Astrocyte (in vitro differentiated cells and primary cell): Measurements from ENCODE around the gene SLIT3. TPM values are rescaled to one million over a fixed set of nuclear protein-coding genes. Genes with fewer than 3 reads are reported as not detected.

Experiments used
- DNase-seq: peaks from one replicate; pipeline ENCODE4 v3.0.0-alpha.2; 2010; ENCODE audit warnings: low read depth
- FAIRE-seq: peaks from 2 replicates; lab custom pipeline; 2011; peaks lifted over from hg19 to GRCh38; lab: Jason Lieb, UNC
- H2AFZ ChIP-seq: 2 replicates; pipeline ENCODE4 v1.6.0; 2012; ENCODE audit warnings: low read depth, low read length, inconsistent platforms
- H3K27ac ChIP-seq: 2 replicates; pipeline ENCODE4 v1.5.1; 2011; ENCODE audit warnings: low read depth, low read length, inconsistent platforms
- H3K27me3 ChIP-seq: 2 replicates; pipeline ENCODE4 v1.6.0; 2011; ENCODE audit warnings: low read length, inconsistent platforms; ENCODE audit not compliant: insufficient read depth
- H3K36me3 ChIP-seq: 2 replicates; pipeline ENCODE4 v1.5.1; 2011; ENCODE audit warnings: low read length, inconsistent platforms; ENCODE audit not compliant: insufficient read depth
- H3K4me1 ChIP-seq: 2 replicates; pipeline ENCODE4 v1.5.1; 2011; ENCODE audit warnings: low read length, inconsistent platforms; ENCODE audit not compliant: insufficient read depth
- H3K4me2 ChIP-seq: 2 replicates; pipeline ENCODE4 v1.6.0; 2012; ENCODE audit warnings: low read length, inconsistent platforms
- H3K4me3 ChIP-seq: 2 replicates; pipeline ENCODE4 v1.5.1; 2011; ENCODE audit warnings: low read depth, mild to moderate bottlenecking, low read length, inconsistent platforms; ENCODE audit not compliant: insufficient read depth
- H3K79me2 ChIP-seq: 2 replicates; pipeline ENCODE4 v1.6.0; 2012; ENCODE audit warnings: mild to moderate bottlenecking, low read length, inconsistent platforms; ENCODE audit not compliant: insufficient read depth
- H3K9ac ChIP-seq: 2 replicates; pipeline ENCODE4 v1.6.0; 2012; ENCODE audit warnings: mild to moderate bottlenecking, low read length, inconsistent platforms
- H3K9me3 ChIP-seq: 2 replicates; pipeline ENCODE4 v1.5.1; 2012; ENCODE audit warnings: low read depth, mild to moderate bottlenecking, low read length, inconsistent platforms; ENCODE audit not compliant: insufficient read depth
- H4K20me1 ChIP-seq: 2 replicates; pipeline ENCODE4 v1.6.0; 2012; ENCODE audit warnings: low read length, inconsistent platforms; ENCODE audit not compliant: insufficient read depth
- H3K27ac Mint-ChIP-seq: one replicate; pipeline ENCODE4 v1.8.0; 2021; ENCODE audit warnings: mild to moderate bottlenecking, mixed read lengths; ENCODE audit not compliant: unreplicated experiment
- H3K27me3 Mint-ChIP-seq: one replicate; pipeline ENCODE4 v1.8.0; 2021; ENCODE audit warnings: low read depth, mixed read lengths; ENCODE audit not compliant: unreplicated experiment
- H3K36me3 Mint-ChIP-seq: one replicate; pipeline ENCODE4 v1.8.0; 2021; ENCODE audit warnings: low read depth, mixed read lengths; ENCODE audit not compliant: unreplicated experiment
- H3K4me1 Mint-ChIP-seq: one replicate; pipeline ENCODE4 v1.8.0; 2021; ENCODE audit warnings: low read depth, mixed read lengths; ENCODE audit not compliant: unreplicated experiment
- H3K4me3 Mint-ChIP-seq: one replicate; pipeline ENCODE4 v1.8.0; 2021; ENCODE audit warnings: mild to moderate bottlenecking, moderate library complexity, mixed read lengths; ENCODE audit not compliant: unreplicated experiment
- H3K9me3 Mint-ChIP-seq: one replicate; pipeline ENCODE4 v1.8.0; 2021; ENCODE audit warnings: mild to moderate bottlenecking, mixed read lengths; ENCODE audit not compliant: unreplicated experiment
- CTCF ChIP-seq: IDR thresholded peaks from 2 replicates; pipeline ENCODE4 v1.5.1; 2011; ENCODE audit warnings: low read depth, mild to moderate bottlenecking, inconsistent platforms, low read length, moderate library complexity; ENCODE audit not compliant: insufficient read depth
- EZH2 ChIP-seq: IDR thresholded peaks from 2 replicates; pipeline ENCODE4 v1.6.1; 2012; ENCODE audit warnings: mild to moderate bottlenecking, low read length, inconsistent platforms; ENCODE audit not compliant: insufficient read depth
- total RNA-seq: library from RNA; stranded (reverse); gene quantifications from 2 replicates; pipeline ENCODE4 v1.2.1, GENCODE V29; 2021

Gene SLIT3
- total RNA-seq, 1 donor from 2014 or later, result 20.7 TPM

- Mint-ChIP-seq H3K36me3 (no peaks in the 10 kb centered on the region), H3K27me3 (peaks cover 29% of the 10 kb centered on the region), H3K27ac (no peak overlapping the region), H3K9me3 (no peaks in the 10 kb centered on the region), H3K4me1 (no peaks in the 10 kb centered on the region), H3K4me3 (no peak overlapping the region)
- Histone ChIP-seq H2AFZ (no peak overlapping the region), H3K79me2 (no peaks in the 10 kb centered on the region), H3K27me3 (peaks cover 5% of the 10 kb centered on the region), H3K27ac (no peak overlapping the region), H3K4me3 (no peak overlapping the region), H3K9ac (no peak overlapping the region), H3K36me3 (no peaks in the 10 kb centered on the region), H3K4me1 (no peaks in the 10 kb centered on the region), H4K20me1 (no peaks in the 10 kb centered on the region), H3K9me3 (no peaks in the 10 kb centered on the region), H3K4me2 (no peak overlapping the region)
- DNase-seq, result no peak
- FAIRE-seq, result no peak
- TF ChIP-seq EZH2, result no peak
- TF ChIP-seq CTCF, result no peak
Observed at GRCh38 chr5:168893283-168893682, 407.7 kb downstream of the SLIT3 start.

GRCh38 chr5:168892618-168893186, 408.2 kb downstream of the SLIT3 start:
- H4K20me1 ChIP-seq, result no peaks in the 10 kb centered on the region
- H3K4me3 Mint-ChIP-seq, result no peak overlapping the region
- H3K27me3 ChIP-seq, result peaks cover 5% of the 10 kb centered on the region
- no peak overlapping the region for H2AFZ ChIP-seq
- DNase-seq, result no peak
- no peaks in the 10 kb centered on the region for H3K4me1 ChIP-seq
- H3K9me3 Mint-ChIP-seq, result no peaks in the 10 kb centered on the region
- FAIRE-seq, result no peak
- H3K36me3 Mint-ChIP-seq, result no peaks in the 10 kb centered on the region
- no peak overlapping the region for H3K4me3 ChIP-seq
- no peaks in the 10 kb centered on the region for H3K9me3 ChIP-seq
- TF ChIP-seq CTCF (no peak), EZH2 (no peak)
- H3K27ac Mint-ChIP-seq, result peak overlapping the region; percentile 14
- no peak overlapping the region for H3K27ac ChIP-seq
- no peaks in the 10 kb centered on the region for H3K79me2 ChIP-seq
- H3K4me2 ChIP-seq, result no peak overlapping the region
- H3K9ac ChIP-seq, result no peak overlapping the region
- peaks cover 29% of the 10 kb centered on the region for H3K27me3 Mint-ChIP-seq
- H3K4me1 Mint-ChIP-seq, result no peaks in the 10 kb centered on the region
- H3K36me3 ChIP-seq, result no peaks in the 10 kb centered on the region
